NB4 (cell line): ENCODE data around the gene PHF20.

Experiments used
- CTCF ChIP-seq: IDR thresholded peaks from one replicate; pipeline ENCODE4 v1.5.1; 2012; ENCODE audit warnings: low read depth, low read length
- MYC ChIP-seq: IDR thresholded peaks from 2 replicates; pipeline ENCODE4 v1.6.1; 2011; ENCODE audit warnings: low read depth, low read length
- POLR2A ChIP-seq: IDR thresholded peaks from 2 replicates; pipeline ENCODE4 v1.6.1; 2011; ENCODE audit warnings: mild to moderate bottlenecking; ENCODE audit not compliant: insufficient read length; ENCODE audit errors: extremely low read depth
- TF ChIP-seq, protein P1 (sequence below): IDR thresholded peaks from 2 replicates; pipeline ENCODE4 v1.6.1; 2011; ENCODE audit warnings: low read depth, low read length

DNA sequence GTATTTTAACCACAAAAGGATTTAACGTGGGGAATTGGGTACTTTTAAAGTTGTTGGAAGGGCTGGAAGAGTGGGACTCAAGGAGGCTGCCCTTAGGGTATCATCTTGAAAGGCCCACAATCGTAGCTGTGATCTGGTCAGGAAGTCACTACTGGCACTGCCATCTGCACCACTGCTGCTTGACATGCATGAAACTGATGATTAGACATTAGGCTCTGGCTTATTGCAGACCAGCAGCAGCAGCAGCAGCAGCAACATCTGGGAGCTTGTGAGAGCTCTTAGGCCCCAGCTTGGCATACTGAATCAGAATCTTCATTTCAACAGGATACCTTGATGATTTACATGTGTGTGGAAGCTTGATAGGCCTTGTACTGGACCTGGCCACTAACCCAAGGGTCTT lies 68.6 kb downstream of the PHF20 start:
- TF ChIP-seq, protein P1, sequence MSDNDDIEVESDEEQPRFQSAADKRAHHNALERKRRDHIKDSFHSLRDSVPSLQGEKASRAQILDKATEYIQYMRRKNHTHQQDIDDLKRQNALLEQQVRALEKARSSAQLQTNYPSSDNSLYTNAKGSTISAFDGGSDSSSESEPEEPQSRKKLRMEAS, result no peak
- TF ChIP-seq CTCF, result no peak
- no peak for TF ChIP-seq POLR2A
- TF ChIP-seq MYC, result no peak
